Dermis blood vessel endothelial cell (primary cell): ENCODE results near the gene PTTG2. TPM values are rescaled to one million over a fixed set of nuclear protein-coding genes. Genes with fewer than 3 reads are reported as not detected.
"Not testable (repeated sequence)": the region's sequence is repeated elsewhere in the genome, so short reads cannot be mapped to it uniquely, and the experiment has no call there.

Experiments
- DNase-seq: peaks from one replicate; pipeline ENCODE4 v3.0.0; 2010
- total RNA-seq: library from RNA; depleted of rRNA; stranded (reverse); fragments of >200 nt; gene quantifications from 2 replicates; pipeline ENCODE4 v1.2.3, GENCODE V29; 2014

The PTTG2 gene
- total RNA-seq, 1 donor from 2014 or later = 0.51 TPM

GRCh38 chr4:37958932-37959331 is 1.3 kb upstream of the PTTG2 start:
- no peak for DNase-seq

GRCh38 chr4:37960679-37961450 is 667 bp downstream of the PTTG2 start:
- DNase-seq = no peak

GRCh38 chr4:37964734-37965457 is 4.7 kb downstream of the PTTG2 start:
- DNase-seq = no peak

GRCh38 chr4:37966044-37966443 is 5.8 kb downstream of the PTTG2 start:
- DNase-seq = no peak

GRCh38 chr4:37967736-37968135 is 7.5 kb downstream of the PTTG2 start:
- DNase-seq = no peak

- no peak for DNase-seq
These were observed 8.5 kb downstream of the PTTG2 start for GRCh38 chr4:37968747-37969146.

- peak; percentile 78 for DNase-seq
These were observed 10.5 kb downstream of the PTTG2 start for GRCh38 chr4:37970702-37971101.

- no peak for DNase-seq
These were observed 11.0 kb downstream of the PTTG2 start for GRCh38 chr4:37971202-37971601.

- DNase-seq = no peak
These were observed 13.2 kb downstream of the PTTG2 start for GRCh38 chr4:37973441-37973840.

- DNase-seq = not testable (repeated sequence)
These were observed 15.2 kb downstream of the PTTG2 start for GRCh38 chr4:37975321-37975822.

GRCh38 chr4:37976507-37976906 is 16.3 kb downstream of the PTTG2 start:
- no peak for DNase-seq

- peak; percentile 82 for DNase-seq
These were observed 16.8 kb downstream of the PTTG2 start for GRCh38 chr4:37976991-37977470.

GRCh38 chr4:37977471-37978247 is 17.5 kb downstream of the PTTG2 start:
- DNase-seq = peak; percentile 81

GRCh38 chr4:37978248-37978924 is 18.2 kb downstream of the PTTG2 start:
- peak; percentile 58 for DNase-seq

GRCh38 chr4:37980246-37980645 is 20.0 kb downstream of the PTTG2 start:
- no peak for DNase-seq

- no peak for DNase-seq
These were observed 21.2 kb downstream of the PTTG2 start for GRCh38 chr4:37981425-37981824.

GRCh38 chr4:37981844-37982720 is 21.9 kb downstream of the PTTG2 start:
- no peak for DNase-seq

GRCh38 chr4:37982736-37983135 is 22.5 kb downstream of the PTTG2 start:
- DNase-seq = no peak

- no peak for DNase-seq
These were observed 23.8 kb downstream of the PTTG2 start for GRCh38 chr4:37983951-37984350.

- DNase-seq = no peak
These were observed 25.6 kb downstream of the PTTG2 start for GRCh38 chr4:37985730-37986275.

- no peak for DNase-seq
These were observed 28.5 kb downstream of the PTTG2 start for GRCh38 chr4:37988670-37989069.
